ENCODE data around the gene MAGEA2.
"Not testable (repeated sequence)": the region's sequence is repeated elsewhere in the genome, so short reads cannot be mapped to it uniquely, and the experiment has no call there.

MAGEA2 gene

DNA sequence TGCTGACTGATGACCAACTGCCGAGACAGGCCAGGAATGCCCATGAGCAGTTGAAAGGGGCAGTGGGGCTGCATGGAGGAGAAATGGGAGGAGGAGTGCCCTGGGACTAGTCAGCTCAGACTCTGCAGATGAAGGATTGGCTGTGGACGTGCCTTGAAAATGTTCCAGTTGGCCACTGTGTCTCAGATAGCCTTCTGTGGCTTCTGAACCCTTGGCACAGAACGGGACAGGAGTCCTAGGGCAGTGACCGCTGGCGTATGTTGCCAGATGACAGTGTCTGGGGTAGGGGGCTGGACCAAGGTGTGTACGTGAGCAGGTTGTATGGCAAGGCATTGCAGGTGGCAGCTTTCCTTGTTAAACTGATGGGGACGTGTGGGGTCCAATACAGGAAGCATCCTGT lies 47.1 kb downstream of the MAGEA2 start:
- DNase-seq, result not testable (repeated sequence)

DNA sequence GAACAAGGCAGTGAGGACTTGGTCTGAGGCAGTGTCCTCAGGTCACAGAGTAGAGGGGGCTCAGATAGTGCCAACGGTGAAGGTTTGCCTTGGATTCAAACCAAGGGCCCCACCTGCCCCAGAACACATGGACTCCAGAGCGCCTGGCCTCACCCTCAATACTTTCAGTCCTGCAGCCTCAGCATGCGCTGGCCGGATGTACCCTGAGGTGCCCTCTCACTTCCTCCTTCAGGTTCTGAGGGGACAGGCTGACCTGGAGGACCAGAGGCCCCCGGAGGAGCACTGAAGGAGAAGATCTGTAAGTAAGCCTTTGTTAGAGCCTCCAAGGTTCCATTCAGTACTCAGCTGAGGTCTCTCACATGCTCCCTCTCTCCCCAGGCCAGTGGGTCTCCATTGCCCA lies 53.3 kb downstream of the MAGEA2 start:
- not testable (repeated sequence) for DNase-seq

All from eye (tissue), 1 donor.